ENCODE data around the gene MRPL43.
A peak's percentile ranks its signal among the peaks of the same experiment; 100 is the strongest.

Gene MRPL43

DNA sequence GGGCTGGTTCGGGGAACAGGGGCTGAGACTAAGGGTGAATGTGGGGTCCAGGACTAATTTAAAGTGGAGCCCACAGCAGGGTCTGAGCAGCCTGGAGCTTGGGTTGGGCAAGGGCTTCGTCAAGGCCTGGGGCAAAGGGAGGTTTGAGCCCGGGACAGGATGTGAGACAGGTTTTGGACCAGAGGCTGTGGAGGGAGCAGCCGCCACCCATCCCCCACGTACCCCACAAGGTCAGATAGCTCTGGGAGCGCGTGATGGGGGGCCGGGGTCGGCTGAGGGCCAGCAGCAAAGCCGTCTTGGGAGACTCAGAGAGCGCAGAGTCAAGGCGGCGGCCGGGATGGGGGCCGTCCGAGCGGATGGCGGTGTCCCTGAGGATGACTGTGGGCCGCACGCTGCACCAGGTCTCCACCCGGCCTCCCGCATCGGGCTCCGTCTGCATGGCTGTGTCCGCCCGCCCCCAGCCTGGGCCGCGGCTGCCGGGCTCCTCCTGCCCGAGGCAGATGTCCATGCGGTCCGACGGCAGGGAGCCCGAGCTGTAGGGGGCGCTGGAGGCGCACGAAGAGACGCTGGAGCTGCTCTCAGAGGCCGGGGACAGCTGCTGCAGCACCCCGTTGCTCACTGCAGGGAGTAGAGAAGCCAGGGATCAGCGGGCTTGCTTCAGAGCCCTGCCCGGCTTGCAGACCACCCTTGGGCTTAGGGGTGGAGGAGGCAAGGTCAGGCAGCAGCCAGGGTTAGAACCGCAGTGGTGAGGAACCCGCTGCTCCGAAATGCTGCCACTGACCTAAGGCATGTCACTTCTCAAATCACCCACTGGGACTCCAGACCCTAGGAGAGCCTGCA, 31.5 kb upstream of the MRPL43 start:
- peak; percentile 77 for DNase-seq

DNA sequence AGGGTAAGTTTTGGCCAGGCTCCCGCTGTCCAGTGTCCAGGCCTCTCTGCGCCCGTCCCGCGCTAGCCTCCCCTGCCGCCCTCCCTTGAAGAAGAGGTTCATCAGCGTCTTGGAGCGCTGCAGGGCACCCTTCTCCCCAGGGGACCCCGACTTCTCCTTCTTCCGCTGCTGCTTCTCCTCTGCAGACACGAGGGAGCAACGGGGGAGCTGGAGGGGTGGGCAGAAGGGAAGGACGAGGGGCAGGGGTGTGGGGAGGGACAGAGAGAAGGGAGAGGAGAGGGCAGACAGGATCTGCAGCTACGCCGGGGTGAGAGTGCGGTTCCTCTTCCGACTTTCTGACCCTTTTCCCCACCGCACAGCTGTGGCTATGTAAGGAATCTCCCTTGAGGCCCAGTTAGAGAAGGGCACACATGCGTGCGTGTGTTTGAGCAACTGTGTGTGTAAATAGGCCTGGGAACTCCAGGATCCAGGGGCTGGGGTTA, 30.9 kb upstream of the MRPL43 start:
- no peak for DNase-seq

DNA sequence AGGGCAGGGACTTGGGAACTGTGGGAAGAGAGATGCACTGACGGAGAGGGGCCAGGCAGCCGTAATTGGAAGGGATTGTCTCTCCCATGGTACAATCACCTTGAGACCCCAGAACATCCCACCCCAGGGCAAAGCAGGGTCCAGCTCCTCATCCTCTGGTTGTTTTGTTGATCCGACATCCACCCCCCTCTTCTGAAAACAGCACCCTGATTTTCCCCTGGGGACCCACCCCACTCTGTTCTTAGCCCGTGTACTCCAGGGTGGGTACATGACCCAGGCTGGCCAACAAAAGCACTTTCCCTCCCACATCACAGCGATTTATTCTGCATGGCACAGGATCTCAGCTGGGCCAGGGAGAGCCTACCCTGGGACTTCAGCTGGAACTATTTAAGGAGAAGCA, 29.5 kb upstream of the MRPL43 start:
- no peak for DNase-seq

DNA sequence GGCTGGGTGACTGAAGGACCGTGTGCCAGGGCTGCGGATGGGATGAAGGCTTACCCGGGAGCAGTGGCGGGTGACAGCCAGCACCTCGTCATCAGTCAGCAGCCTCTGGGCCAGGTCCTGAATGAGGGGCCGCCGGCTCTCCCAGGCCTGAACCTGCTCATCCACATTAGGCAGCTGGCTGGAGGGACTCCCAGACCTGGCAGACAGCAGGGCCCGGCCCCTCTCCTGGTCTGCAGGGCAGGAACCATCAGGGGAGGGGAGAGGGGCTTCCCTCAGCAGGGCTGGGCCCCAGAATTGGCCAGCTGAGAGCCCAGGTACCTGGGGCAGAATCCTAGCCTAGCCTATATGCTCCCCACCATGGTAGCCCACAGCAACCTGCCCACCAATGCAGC, 28.3 kb upstream of the MRPL43 start:
- no peak for DNase-seq

DNA sequence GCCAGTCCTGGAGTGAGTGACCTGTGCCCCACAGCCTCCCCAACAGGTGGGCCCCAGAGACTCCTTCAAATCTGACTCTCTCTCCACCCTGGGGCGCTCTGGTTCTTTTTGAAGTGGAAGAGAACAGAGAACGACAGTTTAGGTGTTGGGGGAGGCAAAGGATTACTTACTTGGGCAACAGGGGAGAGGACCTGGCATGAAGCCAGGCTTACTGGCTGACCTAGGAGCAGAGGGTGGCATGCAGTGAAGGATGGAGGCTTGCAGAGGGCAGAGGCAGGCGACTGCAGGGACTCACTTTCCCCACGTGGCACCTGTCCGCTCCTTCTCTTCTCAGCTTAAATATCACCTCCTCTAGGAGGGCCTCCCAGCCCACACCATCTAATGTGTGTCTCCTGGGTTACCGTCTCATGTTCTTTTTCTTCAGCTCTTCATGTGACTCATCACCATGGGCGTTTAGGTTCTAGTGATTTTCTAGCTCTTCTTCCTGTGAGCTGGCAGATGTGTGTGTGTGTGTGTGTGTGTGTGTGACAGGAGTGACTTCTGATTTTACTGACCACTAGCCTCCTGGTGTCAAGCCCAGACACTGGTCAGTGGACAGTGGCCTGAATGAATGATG, 27.8 kb upstream of the MRPL43 start:
- DNase-seq, result no peak

DNA sequence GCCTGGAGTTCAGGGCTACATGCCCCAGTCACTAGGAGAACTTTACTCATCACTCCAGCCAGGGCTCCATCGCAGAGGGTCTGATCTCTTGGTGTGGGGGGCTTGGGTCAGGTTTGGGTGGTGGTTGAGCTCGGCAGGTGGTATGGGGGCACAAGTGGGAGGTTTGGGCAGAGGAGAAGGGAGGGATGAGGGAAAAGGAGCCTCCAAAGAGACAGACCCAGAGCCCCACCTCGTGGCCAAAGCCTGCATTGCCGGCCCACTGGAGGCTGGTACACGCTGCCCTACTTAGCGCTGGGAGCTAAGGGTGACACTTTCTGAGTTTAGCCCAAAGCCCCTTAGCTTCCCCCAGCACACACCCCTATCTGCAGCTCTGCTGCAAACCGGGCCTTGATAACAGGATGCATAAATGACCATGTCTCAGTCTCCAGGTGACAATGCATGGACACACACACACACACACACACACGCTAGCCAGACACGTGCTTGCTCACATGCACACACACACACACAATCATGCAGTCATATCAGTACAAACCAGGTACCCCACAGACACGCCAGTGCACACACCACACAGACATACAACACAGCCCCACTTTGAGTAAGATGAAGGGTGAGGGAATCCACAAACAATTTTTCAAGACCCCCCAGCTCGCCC, 27.1 kb upstream of the MRPL43 start:
- DNase-seq, result peak; percentile 51

DNA sequence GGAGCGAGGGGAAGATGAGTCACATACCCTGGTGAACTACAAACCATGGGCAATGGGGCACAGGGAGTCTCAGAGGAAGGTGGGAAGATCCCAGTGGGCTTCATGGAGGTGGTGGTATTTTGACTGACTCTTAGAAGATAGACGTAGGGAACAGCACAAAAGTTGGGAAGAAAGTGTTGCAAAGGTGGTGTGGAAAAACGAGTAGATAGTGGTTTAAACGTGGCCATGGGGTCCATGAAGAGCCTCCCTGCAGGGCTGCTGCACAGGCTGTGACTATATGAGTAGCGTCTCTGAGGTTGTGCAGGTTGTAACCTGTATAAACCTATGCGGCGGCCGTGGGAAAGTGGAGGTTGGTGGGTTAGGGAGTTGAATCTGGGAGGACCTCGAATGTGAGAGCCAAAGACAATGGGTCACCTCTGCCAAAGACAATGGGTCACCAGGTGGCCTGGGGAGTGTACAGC, 26.1 kb upstream of the MRPL43 start:
- DNase-seq, result no peak

DNA sequence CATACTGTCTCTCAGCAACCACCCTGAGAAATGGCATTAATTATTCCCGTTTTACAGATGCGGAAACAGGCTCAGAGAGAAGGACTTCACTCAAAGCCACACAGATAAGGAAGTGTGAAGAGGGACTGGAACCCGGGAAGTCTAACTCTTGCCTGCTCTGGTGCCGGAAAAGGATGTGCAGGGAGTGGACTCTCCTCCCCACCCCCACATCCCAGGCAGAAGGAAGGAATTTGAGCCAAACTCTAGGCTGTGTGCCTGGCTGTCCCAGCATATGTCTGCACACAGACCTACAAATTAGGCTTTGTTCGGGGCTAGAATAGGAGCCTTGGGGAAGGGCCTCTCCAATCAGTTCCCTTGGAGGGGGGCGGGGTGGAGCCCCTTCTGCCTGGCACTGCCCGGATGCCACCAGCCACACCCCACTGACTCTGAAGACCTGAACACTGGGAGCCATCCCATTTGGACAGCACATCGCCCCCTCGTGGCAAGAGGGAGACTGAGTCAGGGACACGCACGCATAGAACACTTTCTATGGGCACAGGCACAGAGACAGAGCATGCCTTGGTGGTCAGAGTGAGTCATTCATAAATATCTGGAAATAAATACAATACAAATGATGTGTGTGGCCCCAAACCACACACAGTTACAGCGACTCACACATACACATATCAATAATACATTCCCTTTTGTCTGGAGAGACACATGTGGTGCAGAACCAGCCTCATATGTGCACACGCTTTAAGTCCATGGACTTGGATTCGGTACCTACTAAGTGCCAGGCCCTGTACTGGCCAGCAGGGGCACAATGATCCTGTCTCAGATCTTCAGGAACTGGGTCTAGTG, 25.4 kb upstream of the MRPL43 start:
- DNase-seq, result peak; percentile 78

DNA sequence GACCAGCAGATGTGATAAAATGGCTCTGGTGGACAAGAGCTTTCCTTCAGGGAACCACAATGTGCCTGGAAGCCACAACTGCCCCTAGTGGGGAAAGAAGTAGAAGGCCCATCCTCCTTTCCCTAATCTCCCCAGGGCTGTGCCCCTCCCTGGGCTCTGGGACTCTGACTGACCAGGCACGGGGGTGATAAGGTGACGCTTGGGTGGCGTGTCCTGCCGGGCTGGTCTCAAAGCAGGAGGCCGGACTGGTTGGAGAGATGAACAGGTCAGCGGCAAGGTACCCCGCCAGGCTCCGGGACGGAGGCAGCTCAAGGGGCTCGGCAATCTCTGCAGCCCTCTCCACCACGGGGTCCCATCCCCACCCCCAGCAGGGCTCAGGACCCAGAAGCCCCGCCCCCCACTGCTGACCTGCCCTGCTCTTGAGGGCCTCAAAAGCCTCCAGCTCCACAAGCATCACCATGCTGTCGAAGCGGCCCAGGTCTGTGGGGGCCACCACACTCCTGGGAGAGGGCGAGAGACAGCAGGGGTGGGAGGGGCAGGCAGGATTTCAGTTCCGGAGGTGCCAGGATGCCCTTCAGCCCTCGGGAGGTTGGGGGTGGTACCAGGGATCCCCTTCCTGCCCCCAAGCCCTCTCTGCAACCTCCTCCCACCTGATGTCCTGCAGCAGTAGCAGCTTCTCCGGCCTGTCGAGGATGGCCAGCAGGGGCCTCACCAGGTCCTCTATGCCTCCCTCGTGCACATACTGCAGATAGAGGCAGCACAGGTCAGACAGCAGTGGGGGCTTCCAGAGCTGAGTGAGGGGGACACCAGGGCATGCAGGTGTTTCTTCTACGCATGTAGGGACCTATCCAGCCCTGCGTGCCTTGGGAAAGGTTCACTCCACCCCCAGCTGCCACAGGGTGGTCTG, 24.5 kb upstream of the MRPL43 start:
- DNase-seq, result no peak

DNA sequence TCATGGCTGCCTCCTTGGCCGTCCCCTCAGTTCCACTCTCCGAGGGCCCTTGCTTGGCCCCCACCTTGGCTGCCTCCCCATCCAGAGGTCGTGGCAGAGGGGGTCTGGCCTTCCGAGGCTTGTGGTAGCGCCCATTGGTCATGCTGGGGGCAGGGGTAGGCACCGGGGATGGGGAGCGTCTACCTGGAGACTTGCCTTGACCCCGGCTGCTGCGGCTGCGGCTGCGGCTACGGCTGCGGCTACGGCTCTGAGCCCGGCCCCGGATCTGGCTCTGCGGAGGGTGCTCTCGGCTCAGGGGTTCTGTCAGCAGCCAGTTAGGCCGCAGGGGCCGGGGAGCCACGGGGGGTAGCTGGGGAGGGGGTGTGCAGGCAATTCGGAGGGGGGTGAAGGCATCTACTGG, 23.0 kb upstream of the MRPL43 start:
- DNase-seq, result no peak

DNA sequence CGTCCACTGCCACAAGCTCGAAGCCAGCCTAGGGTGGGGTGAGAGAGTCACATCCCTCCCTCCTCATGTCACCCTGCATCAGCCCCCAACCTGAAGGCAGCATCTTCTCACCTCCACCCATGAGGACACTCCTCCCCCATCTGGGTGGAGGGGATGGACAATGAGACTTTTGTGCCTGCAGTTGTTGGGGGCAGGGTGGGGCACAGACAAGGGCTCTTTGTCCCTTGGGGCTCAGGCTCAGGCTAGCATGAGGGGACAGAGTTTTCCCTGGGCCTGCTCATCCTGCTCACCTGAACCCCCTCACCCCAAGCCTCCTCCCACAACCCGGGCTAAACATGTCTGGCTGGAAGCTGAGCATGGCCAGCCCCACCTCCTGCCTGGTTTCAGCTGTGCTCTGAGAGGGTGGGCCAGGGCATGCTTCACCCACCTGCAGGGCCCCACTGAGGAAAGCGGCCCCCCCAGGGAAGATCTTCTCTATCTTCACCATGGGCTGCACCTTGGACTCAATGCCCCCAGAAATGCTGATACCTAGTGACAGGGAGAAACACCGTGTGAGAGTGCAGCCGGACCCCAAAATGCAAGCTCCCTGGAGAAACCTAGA, 21.6 kb upstream of the MRPL43 start:
- no peak for DNase-seq

DNA sequence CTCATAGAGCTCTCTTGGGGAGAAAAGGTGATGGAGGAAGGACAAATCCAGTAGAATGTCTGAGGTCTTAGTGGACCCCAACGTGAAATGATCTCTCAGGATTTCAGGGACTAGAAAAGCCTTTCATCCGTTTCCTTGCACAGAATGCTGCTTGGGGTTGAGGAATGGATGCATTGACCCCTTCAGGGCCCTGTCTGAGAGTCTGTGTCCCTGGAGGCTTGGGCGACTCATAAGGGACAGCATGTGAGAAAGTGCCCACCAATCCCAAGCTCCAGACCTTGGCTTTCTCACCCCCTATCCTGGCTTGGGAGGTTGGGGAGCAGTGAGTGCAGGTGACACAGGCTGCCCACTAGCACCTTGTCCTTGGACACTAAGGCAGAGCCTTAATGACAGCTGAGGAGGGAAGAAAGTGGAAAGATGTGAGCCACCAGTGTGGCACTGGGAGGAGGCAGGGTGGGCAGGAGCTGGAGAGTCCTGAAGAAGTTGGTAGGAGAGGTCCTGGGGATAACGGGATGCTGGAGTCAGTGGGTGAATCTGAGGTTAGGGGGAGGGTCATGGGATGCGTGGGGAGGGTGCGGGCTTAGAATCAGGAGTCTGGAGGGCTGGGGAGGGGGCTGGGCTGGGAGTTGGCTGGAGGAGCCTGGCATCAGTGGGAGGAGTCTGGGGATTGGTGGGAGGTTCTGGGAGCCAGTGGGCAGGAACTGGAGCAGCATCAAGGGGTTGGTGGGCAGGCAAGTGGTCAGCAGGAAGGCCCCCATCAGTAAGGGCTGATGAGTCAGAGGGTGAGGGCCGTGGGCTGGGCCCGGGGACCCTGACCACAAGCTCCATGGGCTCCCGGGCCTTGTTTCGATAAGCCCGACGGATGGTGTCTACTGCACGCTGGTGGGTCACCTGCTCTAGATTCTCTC, 20.9 kb upstream of the MRPL43 start:
- no peak for DNase-seq

DNA sequence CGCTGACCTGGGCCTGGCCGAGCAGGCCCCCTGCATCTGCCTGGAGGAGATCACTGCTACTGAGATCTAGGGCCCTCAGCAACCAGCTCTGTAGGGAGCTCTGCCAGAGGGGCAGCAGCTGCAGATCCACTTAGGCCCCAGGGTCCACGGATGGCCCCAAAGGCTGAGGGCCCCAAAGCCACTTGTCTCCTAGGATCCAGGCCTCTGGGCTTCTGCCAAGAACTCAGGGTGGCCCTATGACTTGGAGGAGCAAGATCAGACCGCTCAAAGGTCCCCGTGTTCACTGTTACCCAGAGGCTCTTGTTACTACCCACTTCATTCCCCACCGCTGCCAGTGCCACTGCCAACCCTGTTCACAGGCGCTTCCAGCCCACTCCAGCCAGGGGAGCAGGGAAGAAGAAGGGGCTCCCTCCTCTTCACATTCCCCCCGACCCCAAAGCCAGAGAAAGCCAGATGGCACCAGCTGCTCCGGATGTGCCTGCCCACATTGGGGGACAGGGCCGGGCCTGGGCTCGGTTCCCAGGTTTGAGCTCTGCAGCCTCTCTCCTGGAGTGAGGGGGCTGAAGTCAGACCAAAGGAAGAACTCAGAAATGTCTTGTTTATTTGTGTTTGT, 19.9 kb upstream of the MRPL43 start:
- DNase-seq, result no peak

DNA sequence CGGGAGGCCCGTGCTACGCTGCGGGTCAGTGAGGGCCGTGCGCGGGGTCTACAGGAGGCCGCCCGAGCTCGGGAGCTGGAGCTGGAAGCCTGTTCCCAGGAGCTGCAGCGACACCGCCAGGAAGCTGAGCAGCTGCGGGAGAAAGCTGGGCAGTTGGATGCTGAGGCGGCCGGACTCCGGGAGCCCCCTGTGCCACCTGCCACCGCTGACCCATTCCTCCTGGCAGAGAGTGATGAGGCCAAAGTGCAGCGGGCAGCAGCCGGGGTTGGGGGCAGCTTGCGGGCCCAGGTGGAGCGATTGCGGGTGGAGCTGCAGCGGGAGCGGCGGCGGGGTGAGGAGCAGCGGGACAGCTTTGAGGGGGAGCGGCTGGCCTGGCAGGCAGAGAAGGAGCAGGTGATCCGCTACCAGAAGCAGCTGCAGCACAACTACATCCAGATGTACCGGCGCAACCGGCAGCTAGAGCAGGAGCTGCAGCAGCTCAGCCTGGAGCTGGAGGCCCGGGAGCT, 19.3 kb upstream of the MRPL43 start:
- DNase-seq, result no peak

DNA sequence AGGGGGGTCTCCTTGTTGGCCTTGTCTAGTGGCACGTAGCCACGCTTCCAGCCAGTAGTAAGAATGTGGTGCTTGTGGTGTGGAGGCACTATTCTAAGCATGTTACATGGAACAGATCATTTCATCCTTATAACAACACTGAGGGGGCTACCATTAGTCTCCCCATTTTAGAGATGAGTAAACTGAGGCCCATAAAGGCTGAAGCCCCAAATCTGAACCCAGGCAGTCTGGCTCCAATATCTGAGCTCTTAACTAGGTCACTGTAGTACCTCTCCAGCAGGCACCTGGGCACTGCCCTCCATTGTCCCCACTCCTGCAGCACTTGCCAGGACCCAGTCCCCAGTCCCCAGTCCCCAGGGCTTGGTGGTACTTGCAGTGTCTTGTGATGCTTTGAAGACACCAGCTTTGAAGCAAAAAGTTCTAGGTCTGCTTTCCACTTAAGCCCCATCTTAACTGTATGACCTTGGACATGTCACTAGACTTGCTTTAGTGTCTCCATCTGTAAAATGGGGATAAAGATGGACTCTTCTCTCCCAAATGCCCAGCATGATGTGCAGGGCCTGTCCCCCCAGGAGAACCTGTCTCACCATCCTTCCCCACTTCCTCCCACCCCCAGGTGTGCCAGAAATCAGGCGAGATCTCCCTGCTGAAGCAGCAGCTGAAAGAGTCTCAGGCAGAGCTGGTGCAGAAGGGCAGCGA, 18.7 kb upstream of the MRPL43 start:
- DNase-seq, result no peak

DNA sequence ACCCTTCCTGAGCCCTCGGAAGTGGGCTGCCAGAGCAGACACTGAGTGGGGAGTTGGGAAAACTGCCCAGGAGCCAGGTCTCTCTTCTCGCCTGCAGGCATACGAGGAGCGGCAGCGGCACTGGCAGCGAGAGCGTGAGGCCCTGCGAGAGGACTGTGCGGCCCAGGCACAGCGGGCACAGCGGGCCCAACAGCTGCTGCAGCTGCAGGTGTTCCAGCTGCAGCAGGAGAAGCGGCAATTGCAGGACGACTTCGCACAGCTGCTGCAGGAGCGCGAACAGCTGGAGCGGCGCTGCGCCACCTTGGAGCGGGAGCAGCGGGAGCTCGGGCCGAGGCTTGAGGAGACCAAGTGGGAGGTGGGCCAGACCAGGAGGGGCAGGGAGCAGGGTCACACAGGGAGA, 18.1 kb upstream of the MRPL43 start:
- no peak for DNase-seq

DNA sequence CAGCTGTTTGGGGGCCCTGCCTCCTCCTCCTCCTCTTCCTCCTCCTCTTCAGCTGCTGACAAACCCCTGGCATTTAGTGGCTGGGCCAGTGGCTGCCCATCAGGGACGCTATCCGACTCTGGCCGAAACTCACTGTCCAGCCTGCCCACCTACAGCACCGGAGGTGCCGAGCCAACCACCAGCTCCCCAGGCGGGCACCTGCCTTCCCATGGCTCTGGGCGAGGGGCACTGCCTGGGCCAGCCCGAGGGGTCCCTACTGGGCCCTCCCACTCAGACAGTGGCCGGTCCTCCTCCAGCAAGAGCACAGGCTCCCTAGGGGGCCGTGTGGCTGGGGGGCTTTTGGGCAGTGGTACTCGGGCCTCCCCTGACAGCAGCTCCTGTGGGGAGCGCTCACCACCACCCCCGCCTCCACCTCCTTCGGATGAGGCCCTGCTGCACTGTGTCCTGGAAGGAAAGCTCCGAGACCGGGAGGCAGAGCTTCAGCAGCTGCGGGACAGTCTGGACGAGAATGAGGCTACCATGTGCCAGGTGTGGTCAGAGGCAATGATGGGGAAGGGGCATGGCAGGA, 16.4 kb upstream of the MRPL43 start:
- no peak for DNase-seq

DNA sequence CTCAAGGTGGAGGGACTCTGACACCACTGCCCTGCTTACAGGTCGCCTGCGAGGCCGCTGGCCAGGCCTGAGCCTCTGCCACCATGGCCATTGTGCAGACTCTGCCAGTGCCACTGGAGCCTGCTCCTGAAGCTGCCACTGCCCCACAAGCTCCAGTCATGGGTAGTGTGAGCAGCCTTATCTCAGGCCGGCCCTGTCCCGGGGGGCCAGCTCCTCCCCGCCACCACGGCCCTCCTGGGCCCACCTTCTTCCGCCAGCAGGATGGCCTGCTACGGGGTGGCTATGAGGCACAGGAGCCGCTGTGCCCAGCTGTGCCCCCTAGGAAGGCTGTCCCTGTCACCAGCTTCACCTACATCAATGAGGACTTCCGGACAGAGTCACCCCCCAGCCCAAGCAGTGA, 15.2 kb upstream of the MRPL43 start:
- no peak for DNase-seq

DNA sequence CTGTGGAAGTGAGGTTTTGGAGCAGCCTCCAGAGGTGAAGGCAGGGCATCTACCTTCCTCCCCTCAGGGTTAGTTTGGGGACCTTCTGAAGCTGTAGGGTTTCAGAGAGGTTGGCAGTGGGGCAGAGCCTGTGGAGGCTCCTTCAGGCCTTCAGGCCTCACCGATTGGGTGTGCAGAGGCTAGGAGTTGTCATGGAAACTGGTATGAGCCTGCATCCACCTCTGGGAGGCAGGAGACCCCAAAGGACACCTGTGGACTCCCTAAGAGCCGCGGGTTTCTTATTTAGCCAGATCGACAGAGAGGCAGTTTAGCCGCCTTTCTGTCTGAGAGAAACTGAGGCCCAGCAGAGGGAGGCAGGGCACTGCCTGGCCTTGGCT, 14.3 kb upstream of the MRPL43 start:
- DNase-seq, result no peak

Measured in NCI-H510A treated with DMSO at 0.1 percent for 48 hours (cell line).